Activated naive CD8-positive, alpha-beta T cell treated with anti-CD3 and anti-CD28 coated beads, Interleukin-2, amount 10 ng/mL, durations not matched to agents 7 days and 5 days (primary cell): ENCODE results near the gene MGAM2. TPM values are rescaled to one million over a fixed set of nuclear protein-coding genes. Genes with fewer than 3 reads are reported as not detected.
"Not testable (repeated sequence)": the region's sequence is repeated elsewhere in the genome, so short reads cannot be mapped to it uniquely, and the experiment has no call there.

Source experiments
- ATAC-seq: fragments of 150-1000 bp; cut with Tn5 transposase; one replicate; pipeline ENCODE4 v1.10.0; 2021; ENCODE audit warnings: low read depth, moderate library complexity
- POLR2A ChIA-PET: fragments of 350-600 bp; sonication (Branson Sonifier 250); formaldehyde crosslinking; loops from one replicate; lab custom pipeline; 2021; ENCODE audit warnings: antibody characterized with exemption; lab: Charles Lee
- DNase-seq: peaks from one replicate; pipeline ENCODE4 v3.0.0; 2021
- H3K27ac Mint-ChIP-seq: one replicate; pipeline ENCODE4 v1.8.0; 2022; ENCODE audit warnings: mild to moderate bottlenecking, mixed read lengths
- H3K27me3 Mint-ChIP-seq: one replicate; pipeline ENCODE4 v1.8.0; 2022; ENCODE audit warnings: mild to moderate bottlenecking, moderate library complexity, mixed read lengths
- H3K36me3 Mint-ChIP-seq: one replicate; pipeline ENCODE4 v1.8.0; 2021; ENCODE audit warnings: mild to moderate bottlenecking, mixed read lengths
- H3K4me1 Mint-ChIP-seq: one replicate; pipeline ENCODE4 v1.8.0; 2021; ENCODE audit warnings: mixed read lengths
- H3K4me3 Mint-ChIP-seq: one replicate; pipeline ENCODE4 v1.8.0; 2022; ENCODE audit warnings: mild to moderate bottlenecking, moderate library complexity, mixed read lengths
- H3K9me3 Mint-ChIP-seq: one replicate; pipeline ENCODE4 v1.8.0; 2021; ENCODE audit warnings: mixed read lengths
- total RNA-seq, 2 experiments: library from RNA; stranded (reverse); gene quantifications; one replicate each; pipeline ENCODE4 v1.2.3, GENCODE V29; 2021

The MGAM2 gene
- total RNA-seq, 2 experiments from 2014 or later: not detected

DNA sequence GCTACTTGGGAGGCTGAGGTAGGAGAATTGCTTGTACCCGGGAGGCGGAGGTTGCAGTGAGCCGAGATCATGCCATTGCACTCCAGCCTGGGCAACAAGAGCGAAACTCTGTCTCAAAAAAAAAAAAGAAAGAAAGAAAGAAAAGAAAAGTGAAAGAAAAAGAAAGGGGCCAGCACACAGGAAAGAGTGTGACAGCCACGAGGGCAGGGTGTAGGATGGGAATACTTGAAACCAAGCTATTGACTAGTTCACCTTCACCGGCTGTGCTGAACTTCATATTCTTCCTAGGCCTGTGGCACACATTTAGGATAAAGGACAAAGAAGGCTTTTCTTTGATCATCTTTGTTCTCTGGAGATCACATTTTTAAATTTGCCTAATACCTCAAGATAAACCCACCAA is 9.7 kb upstream of the MGAM2 start:
- H3K27me3 Mint-ChIP-seq, H3K4me1 Mint-ChIP-seq, DNase-seq, H3K4me3 Mint-ChIP-seq, H3K27ac Mint-ChIP-seq, ATAC-seq, H3K36me3 Mint-ChIP-seq, H3K9me3 Mint-ChIP-seq: not testable (repeated sequence)
- POLR2A ChIA-PET: interaction anchor here (0.7 kb wide), 1 partner anchor 796 kb away, joined by 3 read pairs; no protein-coding TSS in a partner anchor

GRCh38 chr7:142104550-142105527 is 6.7 kb upstream of the MGAM2 start:
- Mint-ChIP-seq H3K27ac (no peak overlapping the region), H3K4me3 (no peak overlapping the region), H3K4me1 (peaks cover 1% of the 10 kb centered on the region), H3K36me3 (no peaks in the 10 kb centered on the region), H3K27me3 (peaks cover 9% of the 10 kb centered on the region), H3K9me3 (no peaks in the 10 kb centered on the region)
- POLR2A ChIA-PET: no interaction called here
- DNase-seq (no peak), ATAC-seq (no peak)

DNA sequence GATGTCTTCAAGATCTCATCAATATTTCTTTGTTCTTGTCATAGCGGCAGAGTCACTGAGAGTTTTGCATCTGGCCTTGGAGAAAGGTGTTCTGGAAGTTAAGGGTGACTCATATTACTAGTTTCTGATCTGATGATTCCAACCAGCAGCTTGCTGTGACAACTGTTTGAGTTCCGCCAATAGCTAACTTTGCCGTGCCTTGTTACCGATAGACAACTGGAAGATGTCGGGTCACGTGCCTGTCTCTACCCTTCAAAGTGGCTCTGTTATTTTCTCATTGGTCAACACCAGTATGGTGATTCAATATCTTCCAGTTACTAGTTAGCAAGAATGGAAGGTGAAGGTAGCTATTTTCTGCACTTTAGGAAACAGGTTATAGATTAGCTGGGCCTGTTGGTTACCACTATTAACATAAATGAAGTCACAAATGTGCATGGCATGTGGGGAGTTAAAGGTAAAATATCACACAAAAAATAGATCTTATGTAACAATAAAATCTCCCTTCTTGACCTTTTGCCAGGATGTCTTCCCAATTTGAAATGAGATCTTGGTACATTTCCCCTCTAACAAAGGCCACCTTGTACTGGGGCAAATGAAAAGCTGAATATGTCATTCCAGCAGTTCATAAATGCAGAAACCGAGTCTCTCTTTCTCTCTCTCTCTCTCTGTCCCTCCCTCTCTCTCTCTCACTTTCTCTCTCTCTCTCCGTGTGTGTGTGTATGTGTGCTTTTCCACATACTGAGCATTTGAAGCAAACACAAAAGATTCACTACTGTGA is 2.6 kb upstream of the MGAM2 start:
- Mint-ChIP-seq H3K9me3 (no peaks in the 10 kb centered on the region), H3K27me3 (peaks cover 4% of the 10 kb centered on the region), H3K36me3 (no peaks in the 10 kb centered on the region), H3K27ac (no peak overlapping the region), H3K4me1 (no peaks in the 10 kb centered on the region), H3K4me3 (no peak overlapping the region)
- ATAC-seq (no peak), DNase-seq (no peak)
- POLR2A ChIA-PET: no interaction called here

DNA sequence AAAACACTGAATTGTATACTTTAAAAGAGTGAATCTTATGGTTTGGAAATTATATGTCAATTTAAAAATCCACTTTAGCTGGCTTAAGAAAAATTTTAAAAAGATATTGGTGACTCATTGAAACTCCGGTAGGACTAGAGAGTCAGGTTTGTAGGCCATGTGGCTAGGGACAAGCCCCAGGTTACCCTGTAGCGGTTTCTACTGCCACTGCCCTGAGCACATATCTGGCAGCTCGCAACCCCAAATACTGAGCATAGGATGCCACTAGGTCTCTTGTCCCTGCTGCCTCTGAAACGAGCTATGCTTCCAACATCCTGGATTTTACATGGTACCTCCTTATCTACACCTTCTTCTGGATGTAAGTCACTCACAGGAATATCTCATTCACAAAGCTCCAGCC is 1.4 kb upstream of the MGAM2 start:
- H3K9me3 Mint-ChIP-seq: no peaks in the 10 kb centered on the region
- no peaks in the 10 kb centered on the region for H3K36me3 Mint-ChIP-seq
- POLR2A ChIA-PET: no interaction called here
- no peaks in the 10 kb centered on the region for H3K27me3 Mint-ChIP-seq
- no peak overlapping the region for H3K4me3 Mint-ChIP-seq
- ATAC-seq (no peak), DNase-seq (no peak)
- no peaks in the 10 kb centered on the region for H3K4me1 Mint-ChIP-seq
- H3K27ac Mint-ChIP-seq: no peak overlapping the region

- Mint-ChIP-seq H3K27ac (no peak overlapping the region), H3K9me3 (no peaks in the 10 kb centered on the region), H3K36me3 (no peaks in the 10 kb centered on the region), H3K27me3 (no peaks in the 10 kb centered on the region), H3K4me1 (no peaks in the 10 kb centered on the region), H3K4me3 (no peak overlapping the region)
- POLR2A ChIA-PET: interaction anchor here (0.7 kb wide), 1 partner anchor 170 kb away, joined by 5 read pairs; no protein-coding TSS in a partner anchor
- no peak for DNase-seq
- no peak for ATAC-seq
Measured at GRCh38 chr7:142110638-142111037, 880 bp upstream of the MGAM2 start.

- ATAC-seq (no peak), DNase-seq (no peak)
- H3K4me3 Mint-ChIP-seq: no peak overlapping the region
- H3K27ac Mint-ChIP-seq: no peak overlapping the region
- no peaks in the 10 kb centered on the region for H3K4me1 Mint-ChIP-seq
- no peaks in the 10 kb centered on the region for H3K9me3 Mint-ChIP-seq
- POLR2A ChIA-PET: no interaction called here
- H3K36me3 Mint-ChIP-seq: no peaks in the 10 kb centered on the region
- H3K27me3 Mint-ChIP-seq: no peaks in the 10 kb centered on the region
Measured at GRCh38 chr7:142112086-142112485, 568 bp downstream of the MGAM2 start.

- Mint-ChIP-seq H3K9me3 (no peaks in the 10 kb centered on the region), H3K4me1 (no peaks in the 10 kb centered on the region), H3K36me3 (no peaks in the 10 kb centered on the region), H3K27ac (no peak overlapping the region), H3K4me3 (no peak overlapping the region), H3K27me3 (peaks cover 2% of the 10 kb centered on the region)
- POLR2A ChIA-PET: no interaction called here
- ATAC-seq (no peak), DNase-seq (no peak)
Measured at GRCh38 chr7:142114207-142114606, 2.7 kb downstream of the MGAM2 start.

GRCh38 chr7:142120524-142120923 is 9.0 kb downstream of the MGAM2 start:
- ATAC-seq (no peak), DNase-seq (no peak)
- peaks cover 2% of the 10 kb centered on the region for H3K27me3 Mint-ChIP-seq
- H3K27ac Mint-ChIP-seq: no peak overlapping the region
- no peaks in the 10 kb centered on the region for H3K36me3 Mint-ChIP-seq
- no peaks in the 10 kb centered on the region for H3K9me3 Mint-ChIP-seq
- POLR2A ChIA-PET: no interaction called here
- no peak overlapping the region for H3K4me3 Mint-ChIP-seq
- H3K4me1 Mint-ChIP-seq: no peaks in the 10 kb centered on the region

- no peaks in the 10 kb centered on the region for H3K4me1 Mint-ChIP-seq
- H3K27ac Mint-ChIP-seq: no peak overlapping the region
Measured at GRCh38 chr7:142123184-142123583, 11.7 kb downstream of the MGAM2 start.

GRCh38 chr7:142125256-142125955 is 13.9 kb downstream of the MGAM2 start:
- POLR2A ChIA-PET: no interaction called here
- no peak overlapping the region for H3K27ac Mint-ChIP-seq
- no peak overlapping the region for H3K4me3 Mint-ChIP-seq
- DNase-seq (no peak), ATAC-seq (no peak)
- H3K27me3 Mint-ChIP-seq: peaks cover 6% of the 10 kb centered on the region
- no peaks in the 10 kb centered on the region for H3K9me3 Mint-ChIP-seq
- no peaks in the 10 kb centered on the region for H3K4me1 Mint-ChIP-seq
- no peaks in the 10 kb centered on the region for H3K36me3 Mint-ChIP-seq

More at GRCh38 chr7:142123184-142123583, 11.7 kb downstream of the MGAM2 start:
- DNase-seq: no peak
- Mint-ChIP-seq H3K27me3 (peaks cover 7% of the 10 kb centered on the region), H3K36me3 (no peaks in the 10 kb centered on the region), H3K9me3 (no peaks in the 10 kb centered on the region), H3K4me3 (no peak overlapping the region)
- no peak for ATAC-seq
- POLR2A ChIA-PET: interaction anchor here (0.7 kb wide), 1 partner anchor 1314 kb away, joined by 3 read pairs; no protein-coding TSS in a partner anchor

DNA sequence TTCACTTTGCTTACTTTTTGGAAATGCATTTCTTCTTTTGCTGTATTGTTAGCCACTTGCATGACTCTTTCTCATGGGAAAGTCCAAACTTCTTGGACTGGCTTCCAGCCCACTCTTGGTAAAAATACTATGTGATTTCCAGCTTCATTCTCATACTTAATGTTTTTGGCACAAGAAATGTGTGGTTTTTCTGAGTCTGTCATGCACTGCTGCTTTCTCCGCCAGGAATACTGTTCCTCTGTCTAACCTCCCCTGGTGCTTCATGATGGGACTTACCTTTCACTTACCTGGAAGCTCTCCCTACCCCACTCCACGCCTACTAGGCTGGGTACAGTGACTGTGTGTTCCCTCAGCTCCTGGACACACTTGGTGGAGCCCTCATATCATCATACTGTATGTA is 18.7 kb downstream of the MGAM2 start:
- Mint-ChIP-seq H3K9me3 (no peaks in the 10 kb centered on the region), H3K36me3 (no peaks in the 10 kb centered on the region), H3K27ac (no peak overlapping the region), H3K27me3 (peaks cover 7% of the 10 kb centered on the region), H3K4me3 (no peak overlapping the region), H3K4me1 (no peaks in the 10 kb centered on the region)
- DNase-seq (no peak), ATAC-seq (no peak)
- POLR2A ChIA-PET: no interaction called here

- Mint-ChIP-seq H3K27me3 (peaks cover 7% of the 10 kb centered on the region), H3K4me1 (no peaks in the 10 kb centered on the region), H3K27ac (no peak overlapping the region), H3K9me3 (no peaks in the 10 kb centered on the region), H3K36me3 (no peaks in the 10 kb centered on the region), H3K4me3 (no peak overlapping the region)
- POLR2A ChIA-PET: interaction anchor here (0.6 kb wide), 1 partner anchor 176 kb away, joined by 3 read pairs; no protein-coding TSS in a partner anchor
- DNase-seq: no peak
- ATAC-seq: peak; percentile 46
Measured at GRCh38 chr7:142131439-142132185, 20.1 kb downstream of the MGAM2 start.
